ENCODE measurements around the gene LMAN2.
"Not testable (repeated sequence)": the region's sequence is repeated elsewhere in the genome, so short reads cannot be mapped to it uniquely, and the experiment has no call there.

The LMAN2 gene

DNA sequence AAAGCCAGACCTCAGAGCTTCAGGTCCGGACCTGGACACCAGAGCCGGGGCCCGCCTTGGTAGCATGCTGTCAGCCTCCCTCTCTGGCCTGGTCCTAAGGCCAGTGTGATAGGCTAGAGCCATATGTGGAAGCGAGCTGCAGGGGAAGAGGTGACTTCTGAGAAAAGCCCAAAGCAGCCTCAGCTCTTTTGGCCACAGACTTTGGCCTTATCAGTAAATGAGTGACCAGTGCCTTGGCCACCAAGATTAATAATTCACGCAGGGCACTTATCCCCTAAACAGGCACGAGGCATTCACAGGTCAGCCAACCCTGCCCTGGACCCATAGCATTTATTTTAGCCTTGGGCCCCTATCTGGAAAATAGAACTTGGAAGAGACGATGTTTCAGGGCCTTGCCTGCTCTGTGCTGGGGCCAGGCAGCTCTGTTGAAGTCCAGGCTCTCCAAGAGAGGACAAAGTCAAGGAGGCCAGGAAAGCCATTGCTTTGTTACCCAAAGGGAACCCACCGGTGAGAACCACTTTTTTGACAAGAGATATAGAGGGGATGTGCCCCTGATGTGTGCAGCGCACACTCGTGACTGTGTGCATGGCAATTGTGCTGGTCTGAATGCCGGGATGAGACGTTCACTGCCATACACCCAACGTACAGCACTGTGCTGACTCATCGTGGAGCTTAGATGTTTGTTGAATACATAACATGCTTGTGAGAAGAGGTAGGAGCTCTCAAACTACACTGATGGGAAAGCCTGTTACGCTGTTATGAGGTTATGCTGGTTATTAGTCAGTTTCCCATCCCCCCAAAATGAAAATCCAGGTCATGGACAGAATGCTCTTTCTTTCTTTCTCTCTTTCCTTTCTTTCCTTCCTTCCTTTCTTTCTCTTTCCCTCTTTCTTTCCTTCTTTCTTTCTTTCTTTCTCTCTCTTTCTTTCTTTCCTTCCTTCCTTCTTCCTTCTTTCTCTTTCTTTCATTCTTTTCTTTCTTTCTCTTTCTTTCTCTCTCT is 27.7 kb upstream of the LMAN2 start:
- no peak for DNase-seq

- no peak for DNase-seq
These were observed 26.6 kb upstream of the LMAN2 start for GRCh38 chr5:177377851-177378776.

DNA sequence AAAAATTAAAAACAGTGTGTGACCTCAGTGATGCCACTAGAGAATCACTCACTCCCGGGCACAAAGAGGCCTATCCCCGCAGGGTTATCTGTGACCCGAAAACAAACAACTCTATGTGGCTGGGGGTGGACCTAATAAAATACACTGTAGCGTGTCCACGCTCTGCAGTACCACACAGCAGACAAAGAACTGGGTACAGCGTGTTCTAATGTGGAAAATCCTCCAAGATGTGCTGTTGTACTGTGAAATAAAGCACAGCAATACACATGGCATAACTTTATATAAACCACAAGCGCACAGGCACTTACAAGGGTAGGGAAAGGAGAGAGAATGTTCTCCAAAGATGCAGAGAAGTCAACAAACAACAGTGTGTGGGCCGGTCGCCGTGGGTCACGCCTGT is 24.6 kb upstream of the LMAN2 start:
- DNase-seq, result no peak

DNA sequence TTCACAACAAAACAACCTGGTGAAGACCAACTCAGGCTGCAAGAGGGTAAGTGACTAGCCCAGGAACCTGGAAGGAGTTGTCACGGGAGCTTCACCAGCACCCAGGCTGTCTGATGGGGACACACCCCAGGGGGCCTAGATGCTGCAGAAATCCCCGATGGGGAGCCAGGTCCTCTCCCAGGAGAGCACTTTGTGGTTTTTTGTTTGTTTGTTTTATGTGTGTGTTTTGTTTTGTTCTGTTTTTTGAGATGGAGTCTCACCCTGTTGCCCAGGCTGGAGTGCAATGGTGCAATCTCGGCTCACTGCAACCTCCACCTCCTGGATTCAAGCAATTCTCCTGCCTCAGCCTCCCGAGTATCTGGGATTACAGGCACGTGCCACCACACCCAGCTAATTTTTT is 24.0 kb upstream of the LMAN2 start:
- DNase-seq, result not testable (repeated sequence)

DNA sequence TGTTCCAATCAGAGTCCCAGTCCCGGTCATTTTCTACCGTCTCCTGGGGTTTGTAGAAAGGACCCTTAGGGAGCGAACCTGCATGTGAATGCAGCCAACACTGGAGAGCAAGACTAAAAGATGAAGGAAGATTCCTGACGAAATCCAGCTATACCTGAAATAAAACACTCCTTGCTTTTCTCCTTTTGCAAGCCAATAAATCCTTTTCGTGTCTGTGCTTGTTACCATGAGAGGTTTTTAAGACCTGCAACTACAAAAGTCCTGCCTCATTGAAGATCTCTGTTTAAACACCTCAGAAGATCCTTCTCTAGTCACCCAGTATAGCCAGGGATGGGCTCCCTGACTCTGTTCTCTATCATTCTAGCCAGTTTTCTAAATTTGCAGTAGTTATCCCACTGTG is 22.7 kb upstream of the LMAN2 start:
- DNase-seq, result no peak

GRCh38 chr5:177373806-177374205 is 22.3 kb upstream of the LMAN2 start:
- DNase-seq, result no peak

- no peak for DNase-seq
These were observed 21.4 kb upstream of the LMAN2 start for GRCh38 chr5:177372910-177373309.

DNA sequence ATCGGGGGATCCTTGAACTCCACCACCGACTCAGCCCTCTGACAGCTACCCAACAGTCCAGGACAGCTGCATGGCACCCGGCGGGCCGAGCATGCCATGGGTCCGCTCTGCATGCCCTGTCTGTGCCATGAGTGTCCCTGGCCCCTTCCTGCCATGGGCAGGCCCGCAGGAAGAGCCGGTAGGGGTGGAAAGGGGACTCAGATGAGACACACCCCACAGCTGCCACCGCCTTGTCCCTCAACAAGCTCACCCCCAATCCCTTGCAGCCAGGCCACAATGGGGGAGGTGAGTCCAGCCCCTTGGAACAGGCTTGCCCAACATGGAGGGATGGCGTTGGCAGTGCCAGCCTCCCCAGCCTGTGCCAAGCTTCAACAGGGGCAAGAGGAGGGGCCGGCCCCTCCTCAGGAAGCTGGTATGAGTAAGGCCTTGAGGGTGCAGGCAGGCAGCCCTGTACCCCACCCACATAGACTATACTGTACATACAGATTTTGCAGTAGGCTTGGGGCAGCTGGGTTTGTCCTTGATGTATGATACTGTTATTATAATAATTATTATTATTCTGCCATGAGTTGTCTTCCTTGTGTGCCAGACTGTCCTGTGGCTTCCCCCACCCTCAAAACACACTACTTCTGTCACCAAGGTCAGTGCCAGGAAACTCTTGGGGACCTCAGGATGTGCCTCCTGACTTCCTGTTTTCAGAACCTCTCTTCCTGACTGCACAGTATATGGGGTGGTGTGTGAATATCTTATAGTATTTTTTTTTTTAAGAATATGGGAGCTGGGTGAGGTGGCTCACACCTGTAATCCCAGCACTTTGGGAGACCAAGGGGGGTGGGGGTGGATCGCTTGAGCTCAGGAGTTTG is 20.8 kb upstream of the LMAN2 start:
- DNase-seq, result no peak

DNA sequence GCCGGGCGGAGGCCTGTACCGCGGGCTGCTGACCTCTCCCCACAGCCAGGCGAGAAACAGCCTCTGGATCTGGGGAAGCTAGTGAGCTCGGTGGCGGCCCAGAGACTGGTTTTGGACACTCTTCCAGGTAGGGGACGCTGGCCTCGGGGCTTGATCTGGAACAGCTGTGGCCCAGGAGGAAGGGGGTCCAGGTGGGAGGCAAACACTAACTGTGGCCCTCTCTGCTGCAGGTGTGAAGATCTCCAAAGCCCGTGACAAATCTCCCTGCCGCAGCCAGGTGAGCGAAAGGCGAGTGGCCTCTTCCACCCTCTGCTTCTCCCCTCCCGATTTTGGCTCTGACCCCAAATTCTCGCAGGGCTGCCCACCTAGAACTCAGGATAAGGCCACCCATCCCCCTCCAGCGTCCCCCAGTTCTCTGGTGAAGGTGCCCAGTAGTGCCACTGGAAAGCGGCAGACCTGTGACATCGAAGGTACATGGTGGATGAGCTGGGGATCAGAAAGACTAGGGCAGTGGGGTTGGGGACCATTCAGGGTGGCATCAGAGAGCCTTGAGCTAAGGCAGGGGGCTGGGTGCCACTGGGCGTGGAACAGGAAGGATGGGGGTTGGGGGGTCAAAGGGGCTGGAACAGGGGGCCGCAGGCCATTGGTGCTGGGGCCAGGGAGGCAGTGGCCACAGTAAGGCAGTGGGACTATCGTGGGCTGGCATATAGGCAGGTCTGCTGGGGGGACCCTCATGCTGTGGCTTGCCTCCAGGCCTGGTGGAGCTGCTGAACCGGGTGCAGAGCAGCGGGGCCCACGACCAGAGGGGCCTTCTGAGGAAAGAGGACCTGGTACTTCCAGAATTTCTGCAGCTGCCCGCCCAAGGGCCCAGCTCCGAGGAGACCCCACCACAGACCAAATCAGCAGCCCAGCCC is 19.9 kb upstream of the LMAN2 start:
- DNase-seq, result no peak

DNA sequence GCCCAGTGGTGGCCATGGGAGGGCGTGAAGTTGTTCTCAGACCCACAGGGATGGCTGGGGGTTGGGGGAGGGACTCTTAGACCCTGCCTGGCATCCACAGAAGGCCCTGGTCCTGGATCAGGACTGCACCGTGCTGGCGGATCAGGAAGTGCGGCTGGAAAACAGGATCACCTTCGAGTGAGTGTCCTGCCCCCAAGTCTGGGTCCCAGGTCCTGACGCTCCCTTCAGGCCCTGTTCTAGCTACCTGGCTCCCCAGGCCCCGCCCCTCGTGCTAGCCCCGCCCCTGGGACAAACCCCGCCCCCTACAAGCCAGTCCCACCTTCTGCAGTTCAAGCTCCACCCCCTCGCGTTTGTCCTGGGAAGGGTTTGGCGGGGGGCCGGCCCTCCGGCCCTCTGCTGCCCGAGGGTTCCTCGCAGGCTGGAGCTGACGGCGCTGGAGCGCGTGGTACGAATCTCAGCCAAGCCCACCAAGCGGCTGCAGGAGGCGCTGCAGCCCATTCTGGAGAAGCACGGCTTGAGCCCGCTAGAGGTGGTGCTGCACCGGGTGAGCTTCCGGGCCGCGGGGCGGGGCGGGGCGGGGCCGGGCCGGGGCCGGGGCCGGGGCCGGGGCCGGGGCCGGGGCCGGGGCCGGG is 19.1 kb upstream of the LMAN2 start:
- peak; percentile 61 for DNase-seq

- DNase-seq, result no peak
These were observed 18.4 kb upstream of the LMAN2 start for GRCh38 chr5:177369645-177370440.

- DNase-seq, result no peak
These were observed 17.6 kb upstream of the LMAN2 start for GRCh38 chr5:177368869-177369644.

- no peak for DNase-seq
These were observed 16.8 kb upstream of the LMAN2 start for GRCh38 chr5:177367981-177368868.

DNA sequence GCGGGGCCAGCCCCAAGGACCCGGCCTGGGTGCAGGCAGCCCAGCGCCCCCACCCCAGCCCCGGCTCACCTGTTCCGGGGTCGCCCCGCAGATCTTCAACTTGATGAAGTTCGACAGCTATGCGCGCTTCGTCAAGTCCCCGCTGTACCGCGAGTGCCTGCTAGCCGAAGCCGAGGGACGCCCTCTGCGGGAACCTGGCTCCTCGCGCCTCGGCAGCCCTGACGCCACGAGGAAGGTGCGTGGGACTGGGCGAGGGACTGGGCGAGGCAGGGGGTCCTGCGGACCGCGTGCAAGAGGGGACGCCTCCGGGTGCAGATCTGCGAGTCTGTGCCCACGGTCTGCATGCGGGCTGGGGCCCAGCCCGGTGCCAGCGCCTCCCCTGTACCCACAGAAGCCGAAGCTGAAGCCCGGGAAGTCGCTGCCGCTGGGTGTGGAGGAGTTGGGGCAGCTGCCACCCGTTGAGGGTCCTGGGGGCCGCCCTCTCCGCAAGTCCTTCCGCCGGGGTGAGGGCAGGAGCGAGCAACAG is 15.9 kb upstream of the LMAN2 start:
- no peak for DNase-seq

GRCh38 chr5:177366528-177367322 is 15.3 kb upstream of the LMAN2 start:
- DNase-seq, result no peak

DNA sequence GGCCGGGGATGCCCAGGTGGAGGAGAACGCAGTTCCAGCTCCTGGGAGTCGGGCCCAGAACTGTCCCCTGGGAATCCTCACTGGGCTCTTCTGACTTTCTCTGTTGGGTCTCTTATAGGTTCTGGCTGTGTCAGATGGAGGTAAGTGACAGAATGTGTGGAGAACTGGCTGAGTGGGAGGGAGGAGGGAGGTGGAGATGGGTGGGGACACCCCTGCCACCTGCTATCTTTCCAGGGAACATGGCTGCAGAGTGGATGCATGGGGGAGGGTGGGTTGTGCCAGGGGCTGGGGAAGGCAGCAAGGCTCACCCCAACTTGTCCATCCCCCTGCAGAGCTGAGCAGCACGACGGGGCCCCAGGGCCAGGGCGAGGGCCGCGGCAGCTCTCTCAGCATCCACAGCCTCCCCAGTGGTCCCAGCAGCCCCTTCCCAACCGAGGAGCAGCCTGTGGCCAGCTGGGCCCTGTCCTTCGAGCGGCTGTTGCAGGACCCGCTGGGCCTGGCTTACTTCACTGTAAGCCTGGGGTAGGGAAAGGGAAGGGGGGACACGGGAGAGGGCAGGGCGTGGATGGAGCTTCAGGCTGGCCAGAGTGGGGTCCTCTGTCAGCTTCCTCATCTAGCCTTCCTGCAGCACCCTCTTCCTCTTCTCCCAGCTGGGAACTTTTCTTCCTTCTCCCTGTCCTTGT is 14.5 kb upstream of the LMAN2 start:
- no peak for DNase-seq
